Activated CD4-positive, alpha-beta T cell treated with anti-CD3 and anti-CD28 coated beads, Interleukin-2, Interleukin-4, amounts not matched to agents 100 ng/mL and 50 ng/mL, durations not matched to agents 16 hours and 8 hours (primary cell): ENCODE results near the gene CAPN10.

ENCODE experiments used
- DNase-seq: peaks from one replicate; pipeline ENCODE4 v3.0.0-alpha.2; 2020; ENCODE audit warnings: low spot score

CAPN10 gene

GRCh38 chr2:240624011-240624949, 37.7 kb downstream of the CAPN10 start:
- DNase-seq, result no peak

GRCh38 chr2:240624950-240625621, 38.6 kb downstream of the CAPN10 start, which contains the start of gene GPR35:
Gene GPR35, plus strand, starts transcription at chr2:240625480. Its CDS starts 4,473 bp downstream, at chr2:240629953.
- DNase-seq, result peak; percentile 87

- no peak for DNase-seq
Measured at GRCh38 chr2:240626531-240627300, 40.2 kb downstream of the CAPN10 start.

GRCh38 chr2:240627736-240628506, 41.4 kb downstream of the CAPN10 start:
- DNase-seq, result no peak

- no peak for DNase-seq
Measured at GRCh38 chr2:240628507-240628807, 41.9 kb downstream of the CAPN10 start.

- DNase-seq, result no peak
Measured at GRCh38 chr2:240628808-240629618, 42.5 kb downstream of the CAPN10 start.

- DNase-seq, result no peak
Measured at GRCh38 chr2:240629619-240629967, 43.1 kb downstream of the CAPN10 start.

- DNase-seq, result no peak
Measured at GRCh38 chr2:240629968-240630770, 43.6 kb downstream of the CAPN10 start.

GRCh38 chr2:240630771-240631547, 44.4 kb downstream of the CAPN10 start:
- no peak for DNase-seq

- DNase-seq, result no peak
Measured at GRCh38 chr2:240631548-240632305, 45.2 kb downstream of the CAPN10 start.

GRCh38 chr2:240632306-240632721, 45.8 kb downstream of the CAPN10 start:
- DNase-seq, result no peak

- DNase-seq, result no peak
Measured at GRCh38 chr2:240635121-240635997, 48.8 kb downstream of the CAPN10 start.

- DNase-seq, result no peak
Measured at GRCh38 chr2:240635998-240636547, 49.5 kb downstream of the CAPN10 start.

GRCh38 chr2:240636563-240637115, 50.1 kb downstream of the CAPN10 start:
- DNase-seq, result no peak

GRCh38 chr2:240637116-240637900, 50.8 kb downstream of the CAPN10 start:
- DNase-seq, result no peak

GRCh38 chr2:240637901-240638345, 51.4 kb downstream of the CAPN10 start:
- no peak for DNase-seq
